Astrocyte (in vitro differentiated cells and primary cell): ENCODE measurements around the gene HMGCS2. TPM values are rescaled to one million over a fixed set of nuclear protein-coding genes. Genes with fewer than 3 reads are reported as not detected.

Experiments used
- DNase-seq: peaks from one replicate; pipeline ENCODE4 v3.0.0-alpha.2; 2010; ENCODE audit warnings: low read depth
- FAIRE-seq: peaks from 2 replicates; lab custom pipeline; 2011; peaks lifted over from hg19 to GRCh38; lab: Jason Lieb, UNC
- H2AFZ ChIP-seq: 2 replicates; pipeline ENCODE4 v1.6.0; 2012; ENCODE audit warnings: low read depth, low read length, inconsistent platforms
- H3K27ac ChIP-seq: 2 replicates; pipeline ENCODE4 v1.5.1; 2011; ENCODE audit warnings: low read depth, low read length, inconsistent platforms
- H3K27me3 ChIP-seq: 2 replicates; pipeline ENCODE4 v1.6.0; 2011; ENCODE audit warnings: low read length, inconsistent platforms; ENCODE audit not compliant: insufficient read depth
- H3K36me3 ChIP-seq: 2 replicates; pipeline ENCODE4 v1.5.1; 2011; ENCODE audit warnings: low read length, inconsistent platforms; ENCODE audit not compliant: insufficient read depth
- H3K4me1 ChIP-seq: 2 replicates; pipeline ENCODE4 v1.5.1; 2011; ENCODE audit warnings: low read length, inconsistent platforms; ENCODE audit not compliant: insufficient read depth
- H3K4me2 ChIP-seq: 2 replicates; pipeline ENCODE4 v1.6.0; 2012; ENCODE audit warnings: low read length, inconsistent platforms
- H3K4me3 ChIP-seq: 2 replicates; pipeline ENCODE4 v1.5.1; 2011; ENCODE audit warnings: low read depth, mild to moderate bottlenecking, low read length, inconsistent platforms; ENCODE audit not compliant: insufficient read depth
- H3K79me2 ChIP-seq: 2 replicates; pipeline ENCODE4 v1.6.0; 2012; ENCODE audit warnings: mild to moderate bottlenecking, low read length, inconsistent platforms; ENCODE audit not compliant: insufficient read depth
- H3K9ac ChIP-seq: 2 replicates; pipeline ENCODE4 v1.6.0; 2012; ENCODE audit warnings: mild to moderate bottlenecking, low read length, inconsistent platforms
- H3K9me3 ChIP-seq: 2 replicates; pipeline ENCODE4 v1.5.1; 2012; ENCODE audit warnings: low read depth, mild to moderate bottlenecking, low read length, inconsistent platforms; ENCODE audit not compliant: insufficient read depth
- H4K20me1 ChIP-seq: 2 replicates; pipeline ENCODE4 v1.6.0; 2012; ENCODE audit warnings: low read length, inconsistent platforms; ENCODE audit not compliant: insufficient read depth
- H3K27ac Mint-ChIP-seq: one replicate; pipeline ENCODE4 v1.8.0; 2021; ENCODE audit warnings: mild to moderate bottlenecking, mixed read lengths; ENCODE audit not compliant: unreplicated experiment
- H3K27me3 Mint-ChIP-seq: one replicate; pipeline ENCODE4 v1.8.0; 2021; ENCODE audit warnings: low read depth, mixed read lengths; ENCODE audit not compliant: unreplicated experiment
- H3K36me3 Mint-ChIP-seq: one replicate; pipeline ENCODE4 v1.8.0; 2021; ENCODE audit warnings: low read depth, mixed read lengths; ENCODE audit not compliant: unreplicated experiment
- H3K4me1 Mint-ChIP-seq: one replicate; pipeline ENCODE4 v1.8.0; 2021; ENCODE audit warnings: low read depth, mixed read lengths; ENCODE audit not compliant: unreplicated experiment
- H3K4me3 Mint-ChIP-seq: one replicate; pipeline ENCODE4 v1.8.0; 2021; ENCODE audit warnings: mild to moderate bottlenecking, moderate library complexity, mixed read lengths; ENCODE audit not compliant: unreplicated experiment
- H3K9me3 Mint-ChIP-seq: one replicate; pipeline ENCODE4 v1.8.0; 2021; ENCODE audit warnings: mild to moderate bottlenecking, mixed read lengths; ENCODE audit not compliant: unreplicated experiment
- EZH2 ChIP-seq: IDR thresholded peaks from 2 replicates; pipeline ENCODE4 v1.6.1; 2012; ENCODE audit warnings: mild to moderate bottlenecking, low read length, inconsistent platforms; ENCODE audit not compliant: insufficient read depth
- total RNA-seq: library from RNA; stranded (reverse); gene quantifications from 2 replicates; pipeline ENCODE4 v1.2.1, GENCODE V29; 2021
- TF ChIP-seq, protein P1 (sequence below): IDR thresholded peaks from 2 replicates; pipeline ENCODE4 v1.5.1; 2011; ENCODE audit warnings: low read depth, mild to moderate bottlenecking, inconsistent platforms, low read length, moderate library complexity; ENCODE audit not compliant: insufficient read depth

The HMGCS2 gene
- total RNA-seq, 1 donor from 2014 or later = not detected

DNA sequence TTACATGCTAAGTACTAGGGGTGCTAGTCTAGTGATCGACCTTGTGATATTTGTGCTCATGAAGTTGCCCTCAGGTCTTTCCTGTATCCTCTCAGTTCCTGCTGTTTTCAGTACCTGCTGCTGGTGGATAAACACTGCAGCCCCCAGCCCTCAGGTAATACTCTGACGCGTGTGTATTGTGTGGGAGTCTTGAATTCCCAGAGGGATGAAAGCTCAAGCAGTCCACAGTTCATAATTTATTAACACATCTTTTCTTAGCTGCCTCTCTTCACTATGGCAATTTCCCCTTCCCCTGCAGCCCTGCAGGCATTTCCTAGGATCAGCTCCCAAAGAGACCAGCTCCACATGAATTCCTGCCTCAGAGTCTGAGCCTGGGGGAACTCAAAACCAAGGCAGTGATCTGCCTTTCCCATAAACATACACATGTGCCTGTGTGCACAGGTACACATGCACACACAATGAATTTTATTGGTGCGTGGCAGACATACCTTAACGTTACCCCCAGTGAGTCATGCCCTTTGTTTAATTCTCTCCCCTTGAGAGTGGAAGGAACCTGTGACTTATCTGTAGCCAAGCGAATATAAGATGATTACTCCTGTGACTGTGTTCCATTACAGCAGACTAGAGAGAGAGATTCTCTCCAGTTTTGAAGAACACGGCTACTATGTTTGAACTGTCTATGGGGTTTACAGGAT, 14.1 kb upstream of the HMGCS2 start:
- H3K4me3 Mint-ChIP-seq = no peak overlapping the region
- Histone ChIP-seq H3K27me3 (peaks cover 16% of the 10 kb centered on the region), H2AFZ (no peak overlapping the region), H3K9ac (no peak overlapping the region), H3K79me2 (no peaks in the 10 kb centered on the region), H3K4me1 (no peaks in the 10 kb centered on the region), H3K4me3 (no peak overlapping the region), H3K4me2 (no peak overlapping the region), H3K9me3 (no peaks in the 10 kb centered on the region), H3K27ac (no peak overlapping the region), H3K36me3 (no peaks in the 10 kb centered on the region), H4K20me1 (no peaks in the 10 kb centered on the region)
- no peaks in the 10 kb centered on the region for H3K9me3 Mint-ChIP-seq
- peaks cover 9% of the 10 kb centered on the region for H3K4me1 Mint-ChIP-seq
- FAIRE-seq = no peak
- peaks cover 2% of the 10 kb centered on the region for H3K36me3 Mint-ChIP-seq
- DNase-seq = no peak
- no peak for TF ChIP-seq EZH2
- TF ChIP-seq, protein P1, sequence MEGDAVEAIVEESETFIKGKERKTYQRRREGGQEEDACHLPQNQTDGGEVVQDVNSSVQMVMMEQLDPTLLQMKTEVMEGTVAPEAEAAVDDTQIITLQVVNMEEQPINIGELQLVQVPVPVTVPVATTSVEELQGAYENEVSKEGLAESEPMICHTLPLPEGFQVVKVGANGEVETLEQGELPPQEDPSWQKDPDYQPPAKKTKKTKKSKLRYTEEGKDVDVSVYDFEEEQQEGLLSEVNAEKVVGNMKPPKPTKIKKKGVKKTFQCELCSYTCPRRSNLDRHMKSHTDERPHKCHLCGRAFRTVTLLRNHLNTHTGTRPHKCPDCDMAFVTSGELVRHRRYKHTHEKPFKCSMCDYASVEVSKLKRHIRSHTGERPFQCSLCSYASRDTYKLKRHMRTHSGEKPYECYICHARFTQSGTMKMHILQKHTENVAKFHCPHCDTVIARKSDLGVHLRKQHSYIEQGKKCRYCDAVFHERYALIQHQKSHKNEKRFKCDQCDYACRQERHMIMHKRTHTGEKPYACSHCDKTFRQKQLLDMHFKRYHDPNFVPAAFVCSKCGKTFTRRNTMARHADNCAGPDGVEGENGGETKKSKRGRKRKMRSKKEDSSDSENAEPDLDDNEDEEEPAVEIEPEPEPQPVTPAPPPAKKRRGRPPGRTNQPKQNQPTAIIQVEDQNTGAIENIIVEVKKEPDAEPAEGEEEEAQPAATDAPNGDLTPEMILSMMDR = no peak
- H3K27me3 Mint-ChIP-seq = peaks cover 6% of the 10 kb centered on the region
- H3K27ac Mint-ChIP-seq = no peak overlapping the region

DNA sequence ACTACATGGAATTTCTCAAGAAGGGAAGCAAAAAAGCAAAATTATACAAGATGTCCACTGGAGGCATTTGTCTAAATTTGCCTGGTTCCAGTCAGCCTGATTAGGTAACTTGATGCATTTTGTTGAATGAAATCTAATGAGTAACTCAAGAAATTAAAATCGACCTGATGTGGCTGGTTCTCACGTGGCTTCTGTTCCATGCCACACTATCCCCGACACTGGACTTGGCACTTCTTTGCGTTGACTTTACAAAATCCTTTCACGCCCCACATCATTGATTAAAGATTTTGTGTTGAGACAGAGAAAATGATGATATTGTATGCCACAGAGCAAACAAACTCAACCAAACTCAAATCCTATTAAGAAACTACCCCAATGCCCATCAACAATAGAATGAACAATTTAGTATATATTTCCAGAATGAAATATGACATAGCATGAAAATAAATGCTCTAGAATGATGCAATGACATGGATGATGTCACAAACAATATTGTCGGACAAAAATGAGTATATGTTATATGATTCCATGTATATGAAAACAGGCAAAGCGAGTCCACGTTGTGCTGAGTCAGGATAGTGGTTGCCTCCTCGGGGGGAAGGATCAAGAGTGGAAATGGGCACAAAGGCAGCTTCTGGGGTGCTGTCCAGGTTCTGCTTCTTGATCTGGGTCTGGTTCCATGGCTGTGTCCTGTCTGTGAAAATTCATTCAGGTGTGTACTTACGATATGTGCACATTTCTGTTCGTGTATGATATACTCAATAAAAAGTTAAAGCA, 12.9 kb upstream of the HMGCS2 start:
- H3K9me3 ChIP-seq = no peaks in the 10 kb centered on the region
- H3K79me2 ChIP-seq = no peaks in the 10 kb centered on the region
- peaks cover 6% of the 10 kb centered on the region for H3K27me3 Mint-ChIP-seq
- no peaks in the 10 kb centered on the region for H3K36me3 ChIP-seq
- peaks cover 2% of the 10 kb centered on the region for H3K36me3 Mint-ChIP-seq
- H3K4me3 Mint-ChIP-seq = no peak overlapping the region
- H3K27ac Mint-ChIP-seq = no peak overlapping the region
- H3K9me3 Mint-ChIP-seq = no peaks in the 10 kb centered on the region
- H3K9ac ChIP-seq = no peak overlapping the region
- peaks cover 16% of the 10 kb centered on the region for H3K27me3 ChIP-seq
- H3K4me3 ChIP-seq = no peak overlapping the region
- H3K27ac ChIP-seq = no peak overlapping the region
- DNase-seq (no peak), FAIRE-seq (no peak)
- H3K4me1 Mint-ChIP-seq = peaks cover 6% of the 10 kb centered on the region
- no peaks in the 10 kb centered on the region for H4K20me1 ChIP-seq
- no peak overlapping the region for H2AFZ ChIP-seq
- H3K4me2 ChIP-seq = no peak overlapping the region
- H3K4me1 ChIP-seq = no peaks in the 10 kb centered on the region
- TF ChIP-seq, protein P1 = no peak
- TF ChIP-seq EZH2 = no peak
